A673 (cell line): ENCODE data around the gene SPNS3. TPM values are rescaled to one million over a fixed set of nuclear protein-coding genes. Genes with fewer than 3 reads are reported as not detected.

Experiments
- Bru-seq: library from RNA; stranded (reverse); fragments of 400-500 nt; gene quantifications from one replicate; lab custom pipeline; 2021; lab: Mats Ljungman, UMichigan
- BruChase-seq, 2 experiments: library from RNA; stranded (reverse); fragments of 400-500 nt; gene quantifications; one replicate each; lab custom pipeline; 2021; lab: Mats Ljungman, UMichigan
- BruUV-seq: library from RNA; stranded (reverse); fragments of 400-500 nt; replicated peaks from 2 replicates; lab custom pipeline; 2021; lab: Mats Ljungman, UMichigan
- CTCF ChIA-PET: fragments of 300-600 bp; sonication (Branson Sonifier 250); formaldehyde crosslinking; loops from one replicate; lab custom pipeline; 2022; ENCODE audit warnings: antibody characterized with exemption; lab: Charles Lee
- POLR2A ChIA-PET: fragments of 300-600 bp; sonication (Branson Sonifier 250); formaldehyde crosslinking; loops from one replicate; lab custom pipeline; 2022; ENCODE audit warnings: antibody characterized with exemption; ENCODE audit not compliant: low non-redundant PET; lab: Charles Lee
- DNase-seq: peaks from one replicate; pipeline ENCODE4 v3.0.0-alpha.2; 2015; ENCODE audit warnings: low spot score
- H3K27ac ChIP-seq: fragments of 200-600 bp; sonication (generic); 2 replicates; pipeline ENCODE4 v1.5.1; 2016; ENCODE audit warnings: mixed run types, low read depth, mild to moderate bottlenecking, mixed read lengths, antibody characterized with exemption, low read length; ENCODE audit not compliant: poor library complexity, severe bottlenecking
- H3K27me3 ChIP-seq: fragments of 200-600 bp; sonication (generic); replicated peaks from 2 replicates; pipeline ENCODE4 v1.6.1; 2017; ENCODE audit warnings: mixed run types, low read depth, mild to moderate bottlenecking, mixed read lengths, antibody characterized with exemption, low read length; ENCODE audit not compliant: insufficient read depth, poor library complexity
- H3K36me3 ChIP-seq: fragments of 200-600 bp; sonication (generic); 2 replicates; pipeline ENCODE4 v1.6.1; 2016; ENCODE audit warnings: mixed run types, mild to moderate bottlenecking, mixed read lengths, antibody characterized with exemption, low read length; ENCODE audit not compliant: insufficient read depth, poor library complexity, severe bottlenecking
- H3K4me1 ChIP-seq: fragments of 200-600 bp; sonication (generic); 2 replicates; pipeline ENCODE4 v1.6.1; 2017; ENCODE audit warnings: mixed run types, mild to moderate bottlenecking, mixed read lengths, antibody characterized with exemption, low read length; ENCODE audit not compliant: insufficient read depth, poor library complexity, severe bottlenecking
- H3K4me3 ChIP-seq: fragments of 200-600 bp; sonication (generic); 2 replicates; pipeline ENCODE4 v1.5.1; 2016; ENCODE audit warnings: low read depth, mixed run types, mild to moderate bottlenecking, mixed read lengths, low read length; ENCODE audit not compliant: poor library complexity, severe bottlenecking
- H3K9me3 ChIP-seq: fragments of 200-600 bp; sonication (generic); 2 replicates; pipeline ENCODE4 v1.6.1; 2016; ENCODE audit warnings: mixed run types, low read depth, mild to moderate bottlenecking, mixed read lengths, antibody characterized with exemption, low read length; ENCODE audit not compliant: poor library complexity, severe bottlenecking
- EZH2 ChIP-seq: fragments of 200-600 bp; sonication (generic); IDR thresholded peaks from 2 replicates; pipeline ENCODE4 v1.6.1; 2017; ENCODE audit warnings: borderline replicate concordance, low read depth, mild to moderate bottlenecking, mixed read lengths, antibody characterized with exemption, low read length; ENCODE audit not compliant: poor library complexity, severe bottlenecking
- intact Hi-C: fragments of 100-400 bp; cut with micrococcal nuclease; formaldehyde crosslinking; loops from one replicate; pipeline ENCODE4 v1.10.0; 2022; ENCODE audit not compliant: unreplicated experiment
- long read RNA-seq: library from polyadenylated mRNA; stranded (forward); transcript quantifications from one replicate; pipeline ENCODE4 v2.0.0, GENCODE V29; 2022
- total RNA-seq: library from RNA; stranded (reverse); gene quantifications from 2 replicates; pipeline ENCODE4 v1.2.3, GENCODE V29; 2021
- TF ChIP-seq, protein P1 (sequence below): fragments of 300-800, 200-600 bp; sonication (generic); conservative IDR thresholded peaks from 2 replicates; pipeline ENCODE4 v1.5.1; 2017; ENCODE audit warnings: low read depth, mild to moderate bottlenecking, antibody characterized with exemption, low read length, moderate library complexity, mixed read lengths

SPNS3 gene
- total RNA-seq (not detected in 2 replicates), Bru-seq, nascent RNA (percentile 3 among the genes with signal in this experiment), BruChase-seq, experiment 1, labeled RNA remaining after a 2-hour chase (percentile 3 among the genes with signal in this experiment), BruChase-seq, experiment 2, labeled RNA remaining after a 6-hour chase (percentile 3 among the genes with signal in this experiment)
- long read RNA-seq, result 0 reads

- Histone ChIP-seq H3K27me3 (no peaks in the 10 kb centered on the region), H3K27ac (no peak within 1 kb of the TSS), H3K36me3 (no peaks in the 10 kb centered on the region), H3K4me3 (no peak within 1 kb of the TSS), H3K9me3 (no peaks in the 10 kb centered on the region), H3K4me1 (no peaks in the 10 kb centered on the region)
- no peak for DNase-seq
- no TSS peak for BruUV-seq
- intact Hi-C loops, result no loop called here
- ChIA-PET CTCF (no interaction called here), POLR2A (no interaction called here)
- TF ChIP-seq, protein P1, sequence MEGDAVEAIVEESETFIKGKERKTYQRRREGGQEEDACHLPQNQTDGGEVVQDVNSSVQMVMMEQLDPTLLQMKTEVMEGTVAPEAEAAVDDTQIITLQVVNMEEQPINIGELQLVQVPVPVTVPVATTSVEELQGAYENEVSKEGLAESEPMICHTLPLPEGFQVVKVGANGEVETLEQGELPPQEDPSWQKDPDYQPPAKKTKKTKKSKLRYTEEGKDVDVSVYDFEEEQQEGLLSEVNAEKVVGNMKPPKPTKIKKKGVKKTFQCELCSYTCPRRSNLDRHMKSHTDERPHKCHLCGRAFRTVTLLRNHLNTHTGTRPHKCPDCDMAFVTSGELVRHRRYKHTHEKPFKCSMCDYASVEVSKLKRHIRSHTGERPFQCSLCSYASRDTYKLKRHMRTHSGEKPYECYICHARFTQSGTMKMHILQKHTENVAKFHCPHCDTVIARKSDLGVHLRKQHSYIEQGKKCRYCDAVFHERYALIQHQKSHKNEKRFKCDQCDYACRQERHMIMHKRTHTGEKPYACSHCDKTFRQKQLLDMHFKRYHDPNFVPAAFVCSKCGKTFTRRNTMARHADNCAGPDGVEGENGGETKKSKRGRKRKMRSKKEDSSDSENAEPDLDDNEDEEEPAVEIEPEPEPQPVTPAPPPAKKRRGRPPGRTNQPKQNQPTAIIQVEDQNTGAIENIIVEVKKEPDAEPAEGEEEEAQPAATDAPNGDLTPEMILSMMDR, result no peak
- no peak for TF ChIP-seq EZH2
Measured at GRCh38 chr17:4433515-4434031, at the start of gene SPNS3. SPNS3 (plus strand) TSS chr17:4433940; CDS start chr17:4433968, 28 bp downstream.

DNA sequence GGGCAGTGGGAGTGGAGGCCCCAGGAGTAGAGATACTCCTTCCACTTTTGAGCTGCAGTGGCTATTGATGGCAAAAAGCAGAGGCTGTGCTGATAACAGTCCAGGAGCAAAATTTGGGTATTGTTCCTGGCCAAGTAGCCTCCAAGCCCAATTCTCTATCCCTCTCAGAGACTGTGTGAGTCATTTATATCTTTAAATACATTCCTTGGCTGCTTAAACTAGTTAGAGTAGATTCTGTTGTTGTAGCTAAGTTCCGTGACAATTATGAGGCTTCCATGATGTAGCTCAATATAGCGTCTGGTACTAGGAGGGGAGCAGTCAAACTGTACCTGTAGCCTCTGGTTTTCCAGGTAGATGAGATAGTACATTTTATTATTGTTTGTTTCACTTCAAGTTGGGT lies 47.3 kb upstream of the SPNS3 start:
- no peaks in the 10 kb centered on the region for H3K36me3 ChIP-seq
- CTCF ChIA-PET, result no interaction called here
- no peak overlapping the region for H3K4me3 ChIP-seq
- no peak for DNase-seq
- H3K27ac ChIP-seq, result no peak overlapping the region
- no TSS peak for BruUV-seq
- no peaks in the 10 kb centered on the region for H3K27me3 ChIP-seq
- no peaks in the 10 kb centered on the region for H3K9me3 ChIP-seq
- POLR2A ChIA-PET, result no interaction called here
- intact Hi-C loops, result no loop called here
- TF ChIP-seq, protein P1, result no peak
- TF ChIP-seq EZH2, result no peak
- no peaks in the 10 kb centered on the region for H3K4me1 ChIP-seq

DNA sequence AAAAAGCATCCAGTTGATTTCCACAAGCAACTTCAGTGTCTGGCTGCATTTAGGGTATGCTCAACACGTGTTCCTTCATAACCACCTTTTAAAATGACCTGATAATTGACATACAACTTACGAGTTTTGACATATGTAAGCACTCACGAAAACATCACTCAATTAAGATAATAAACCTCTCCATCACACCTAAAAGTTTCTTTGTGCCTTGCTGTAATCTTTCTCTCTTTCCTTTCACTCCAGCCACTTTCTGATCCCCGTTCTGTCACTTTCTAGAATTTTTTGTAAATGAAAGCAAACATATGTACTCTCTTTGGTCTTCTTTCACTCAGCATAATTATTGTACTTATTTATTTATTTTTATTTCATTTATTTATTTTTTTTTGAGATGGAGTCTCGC lies 46.6 kb upstream of the SPNS3 start:
- DNase-seq, result no peak
- no peak for TF ChIP-seq EZH2
- TF ChIP-seq, protein P1, result no peak
- Histone ChIP-seq H3K9me3 (no peaks in the 10 kb centered on the region), H3K4me1 (no peaks in the 10 kb centered on the region), H3K27ac (no peak overlapping the region), H3K36me3 (no peaks in the 10 kb centered on the region), H3K27me3 (no peaks in the 10 kb centered on the region), H3K4me3 (no peak overlapping the region)
- BruUV-seq, result no TSS peak
- intact Hi-C loops, result no loop called here
- POLR2A ChIA-PET, result no interaction called here
- CTCF ChIA-PET, result no interaction called here
